BJ (cell line): ENCODE measurements around the gene SLC35E3. TPM values are rescaled to one million over a fixed set of nuclear protein-coding genes. Genes with fewer than 3 reads are reported as not detected.

Experiments used
- CTCF ChIA-PET: fragments of 350-600 bp; formaldehyde crosslinking; extraction: SDS; loops from one replicate; lab custom pipeline; 2021; ENCODE audit warnings: antibody characterized with exemption, inconsistent platforms; lab: Yijun Ruan, JAX
- POLR2A ChIA-PET: fragments of 300-600 bp; sonication (Branson Sonifier 250); formaldehyde crosslinking; extraction: SDS; loops from one replicate; lab custom pipeline; 2021; ENCODE audit warnings: antibody characterized with exemption; lab: Charles Lee
- DNase-seq: peaks from one replicate; pipeline ENCODE4 v3.0.0-alpha.2; 2011; ENCODE audit warnings: low read depth
- H3K27me3 ChIP-seq: 2 replicates; pipeline ENCODE4 v1.6.0; 2011; ENCODE audit warnings: low read length; ENCODE audit not compliant: control insufficient read depth, insufficient read depth
- H3K36me3 ChIP-seq: 2 replicates; pipeline ENCODE4 v1.5.1; 2011; ENCODE audit warnings: low read length; ENCODE audit not compliant: control insufficient read depth, insufficient read depth
- H3K4me3 ChIP-seq: 2 replicates; pipeline ENCODE4 v1.5.1; 2011; ENCODE audit warnings: low read depth, mild to moderate bottlenecking, control low read depth, low read length
- polyA plus RNA-seq: library from polyadenylated mRNA; depleted of rRNA; stranded (reverse); fragments of >200 nt; gene quantifications from 2 replicates; pipeline ENCODE4 v1.2.3, GENCODE V29; 2011
- TF ChIP-seq, protein P1 (sequence below): IDR thresholded peaks from 2 replicates; pipeline ENCODE4 v1.5.1; 2011; ENCODE audit warnings: low read depth, mild to moderate bottlenecking, control low read depth, inconsistent platforms, low read length, moderate library complexity; ENCODE audit not compliant: insufficient read depth

SLC35E3 gene
- polyA plus RNA-seq, 1 experiment: 5.7 TPM

DNA sequence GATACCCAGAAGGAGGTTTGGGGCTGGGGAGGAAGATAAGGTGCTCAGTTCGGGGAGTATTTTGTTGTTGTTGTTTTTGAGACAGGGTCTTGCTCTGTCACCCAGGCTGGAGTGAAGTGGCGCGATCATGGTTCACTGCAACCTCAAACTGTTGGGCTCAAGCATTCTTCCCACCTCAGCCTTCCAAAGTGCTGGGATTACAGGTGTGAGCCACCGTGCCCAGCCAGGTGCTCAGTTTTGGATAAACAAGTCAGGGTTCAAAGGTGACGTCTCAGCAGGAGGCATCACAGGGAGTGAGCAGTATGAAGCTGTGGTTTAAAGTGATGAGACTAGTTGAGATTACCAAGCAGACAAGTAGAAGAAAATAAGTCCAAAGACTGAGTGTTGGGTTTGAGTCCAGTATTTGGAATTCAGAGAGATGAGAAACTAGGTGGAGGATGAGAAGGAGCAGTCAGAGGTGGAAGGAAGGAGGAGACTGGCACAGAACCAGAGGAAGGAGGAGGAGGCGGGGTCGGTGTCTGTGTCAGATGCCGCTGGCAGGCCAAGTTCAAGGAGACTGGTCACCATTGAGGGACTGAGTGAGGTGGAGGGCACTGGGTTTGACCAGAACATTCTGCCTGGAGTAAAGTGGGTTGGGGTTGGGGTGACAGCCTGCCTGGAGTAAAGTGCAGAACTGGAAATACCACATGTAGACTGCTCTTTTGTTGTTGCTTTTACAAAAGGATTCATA, 16.1 kb downstream of the SLC35E3 start:
- POLR2A ChIA-PET: no interaction called here
- Histone ChIP-seq H3K4me3 (no peak overlapping the region), H3K27me3 (no peaks in the 10 kb centered on the region), H3K36me3 (peaks cover 2% of the 10 kb centered on the region; the same call in 1 of the 2 replicates)
- CTCF ChIA-PET: interaction anchor here (0.6 kb wide), 1 partner anchor 75 kb away, joined by 3 read pairs; no protein-coding TSS in a partner anchor
- DNase-seq: no peak
- TF ChIP-seq, protein P1, sequence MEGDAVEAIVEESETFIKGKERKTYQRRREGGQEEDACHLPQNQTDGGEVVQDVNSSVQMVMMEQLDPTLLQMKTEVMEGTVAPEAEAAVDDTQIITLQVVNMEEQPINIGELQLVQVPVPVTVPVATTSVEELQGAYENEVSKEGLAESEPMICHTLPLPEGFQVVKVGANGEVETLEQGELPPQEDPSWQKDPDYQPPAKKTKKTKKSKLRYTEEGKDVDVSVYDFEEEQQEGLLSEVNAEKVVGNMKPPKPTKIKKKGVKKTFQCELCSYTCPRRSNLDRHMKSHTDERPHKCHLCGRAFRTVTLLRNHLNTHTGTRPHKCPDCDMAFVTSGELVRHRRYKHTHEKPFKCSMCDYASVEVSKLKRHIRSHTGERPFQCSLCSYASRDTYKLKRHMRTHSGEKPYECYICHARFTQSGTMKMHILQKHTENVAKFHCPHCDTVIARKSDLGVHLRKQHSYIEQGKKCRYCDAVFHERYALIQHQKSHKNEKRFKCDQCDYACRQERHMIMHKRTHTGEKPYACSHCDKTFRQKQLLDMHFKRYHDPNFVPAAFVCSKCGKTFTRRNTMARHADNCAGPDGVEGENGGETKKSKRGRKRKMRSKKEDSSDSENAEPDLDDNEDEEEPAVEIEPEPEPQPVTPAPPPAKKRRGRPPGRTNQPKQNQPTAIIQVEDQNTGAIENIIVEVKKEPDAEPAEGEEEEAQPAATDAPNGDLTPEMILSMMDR: no peak

DNA sequence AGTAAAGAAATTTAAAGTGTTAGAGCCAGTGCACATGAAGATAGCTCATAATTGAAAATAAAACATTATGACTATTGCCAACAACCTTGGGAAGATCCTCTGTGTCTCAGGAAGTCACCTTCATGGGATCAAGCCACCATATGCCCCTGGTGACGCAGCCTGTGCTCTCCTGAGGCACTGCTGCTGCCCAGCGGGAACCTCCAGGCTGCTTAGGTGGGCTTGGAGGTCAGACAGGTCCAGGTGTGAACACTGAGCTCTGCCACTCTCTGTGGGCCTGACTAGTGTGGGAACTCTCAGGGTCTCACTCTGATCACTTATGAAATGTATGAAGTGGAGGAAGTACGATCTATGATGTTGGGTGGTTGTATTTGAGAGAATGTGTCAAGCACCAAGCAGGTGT, 16.7 kb downstream of the SLC35E3 start:
- peaks cover 2% of the 10 kb centered on the region; the same call in 1 of the 2 replicates for H3K36me3 ChIP-seq
- TF ChIP-seq, protein P1: no peak
- H3K27me3 ChIP-seq: no peaks in the 10 kb centered on the region
- CTCF ChIA-PET: interaction anchor here (0.6 kb wide), 1 partner anchor 74 kb away, joined by 3 read pairs; no protein-coding TSS in a partner anchor
- no peak overlapping the region for H3K4me3 ChIP-seq
- POLR2A ChIA-PET: no interaction called here
- DNase-seq: no peak

DNA sequence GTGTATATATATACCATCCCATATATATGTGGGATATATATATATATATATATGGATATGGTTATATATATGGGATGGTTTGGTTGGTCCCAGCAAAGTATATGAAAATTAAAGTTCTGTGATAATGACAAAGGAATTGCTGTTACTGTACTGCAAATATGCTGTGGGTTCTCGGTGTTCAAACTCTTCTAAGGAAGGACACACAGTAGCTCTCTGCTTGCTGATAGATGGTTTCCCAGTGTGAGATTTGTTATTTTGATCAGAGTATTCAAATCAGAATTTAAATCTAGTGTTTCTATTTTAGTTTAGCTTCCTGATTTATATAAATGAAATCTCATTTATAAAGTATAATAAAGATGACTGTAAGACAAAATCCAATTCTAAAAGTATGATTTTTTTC, 19.7 kb downstream of the SLC35E3 start:
- no peak overlapping the region for H3K4me3 ChIP-seq
- no peaks in the 10 kb centered on the region for H3K27me3 ChIP-seq
- TF ChIP-seq, protein P1: no peak
- peaks cover 2% of the 10 kb centered on the region; the same call in 1 of the 2 replicates for H3K36me3 ChIP-seq
- no peak for DNase-seq
- ChIA-PET POLR2A (no interaction called here), CTCF (no interaction called here)

DNA sequence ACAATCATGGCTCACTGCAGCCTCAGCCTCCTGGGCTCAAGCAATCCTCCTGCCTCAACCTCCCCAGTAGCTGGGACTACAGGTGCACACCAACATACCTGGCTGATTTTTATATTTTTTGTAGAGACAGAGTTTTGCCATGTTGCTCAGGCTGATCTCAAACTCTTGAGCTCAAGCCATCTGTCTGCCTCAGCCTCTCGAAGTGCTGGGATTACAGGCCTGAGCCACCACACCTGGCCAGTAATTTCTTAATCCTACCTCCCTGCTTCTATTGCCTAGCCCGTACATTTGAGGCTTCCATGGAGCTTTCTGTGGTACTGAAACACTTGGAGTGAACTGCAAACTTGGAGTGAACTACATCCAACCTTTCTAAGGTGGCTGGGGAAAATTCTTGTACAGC, 20.7 kb downstream of the SLC35E3 start:
- H3K27me3 ChIP-seq: no peaks in the 10 kb centered on the region
- POLR2A ChIA-PET: no interaction called here

DNA sequence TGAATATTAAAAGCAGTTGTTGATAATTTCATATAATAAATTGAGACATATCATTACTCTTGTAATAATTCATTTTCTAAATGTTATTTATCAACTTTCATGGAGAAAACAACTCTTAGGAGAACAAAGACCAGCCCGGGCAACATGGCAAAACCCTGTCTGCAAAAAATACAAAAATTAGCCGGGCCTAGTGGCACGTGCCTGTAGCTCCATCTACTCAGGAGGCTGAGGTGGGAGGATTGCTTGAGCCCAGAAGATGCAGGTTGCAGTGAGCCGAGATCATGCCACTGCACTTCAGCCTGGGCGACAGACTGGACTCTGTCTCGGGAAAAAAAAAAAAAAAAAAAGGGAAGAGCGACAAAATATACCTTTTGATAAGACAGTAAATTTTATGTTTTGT, 21.2 kb downstream of the SLC35E3 start:
- POLR2A ChIA-PET: no interaction called here
- TF ChIP-seq, protein P1: no peak
- Histone ChIP-seq H3K36me3 (peaks cover 2% of the 10 kb centered on the region; the same call in 1 of the 2 replicates), H3K27me3 (no peaks in the 10 kb centered on the region), H3K4me3 (no peak overlapping the region)
- DNase-seq: no peak
- CTCF ChIA-PET: no interaction called here

More for the DNA sequence above, 20.7 kb downstream of the SLC35E3 start:
- TF ChIP-seq, protein P1: no peak
- H3K4me3 ChIP-seq: no peak overlapping the region
- CTCF ChIA-PET: no interaction called here
- DNase-seq: no peak
- peaks cover 2% of the 10 kb centered on the region; the same call in 1 of the 2 replicates for H3K36me3 ChIP-seq
